ENCODE data around the gene ENPP6.
"Not testable (repeated sequence)": the region's sequence is repeated elsewhere in the genome, so short reads cannot be mapped to it uniquely, and the experiment has no call there.

Gene ENPP6

GRCh38 chr4:184235526-184235925, 17.9 kb upstream of the ENPP6 start:
- DNase-seq (ENCODE audit: low read depth in 2 of 2): no peak

GRCh38 chr4:184234155-184234554, 16.5 kb upstream of the ENPP6 start:
- no peak for DNase-seq (ENCODE audit: low read depth in 2 of 2)

- DNase-seq (ENCODE audit: low read depth in 2 of 2): no peak
Observed at GRCh38 chr4:184232975-184233374, 15.3 kb upstream of the ENPP6 start.

GRCh38 chr4:184232202-184232601, 14.5 kb upstream of the ENPP6 start:
- DNase-seq (ENCODE audit: low read depth in 2 of 2): no peak

GRCh38 chr4:184231573-184231972, 13.9 kb upstream of the ENPP6 start:
- DNase-seq (ENCODE audit: low read depth in 2 of 2): no peak

GRCh38 chr4:184228056-184228705, 10.5 kb upstream of the ENPP6 start:
- no peak for DNase-seq (ENCODE audit: low read depth in 2 of 2)

GRCh38 chr4:184216515-184216914, 1.2 kb downstream of the ENPP6 start:
- no peak for DNase-seq (ENCODE audit: low read depth in 2 of 2)

- no peak for DNase-seq (ENCODE audit: low read depth in 2 of 2)
Observed at GRCh38 chr4:184215709-184216328, 1.9 kb downstream of the ENPP6 start.

- DNase-seq (ENCODE audit: low read depth in 2 of 2): no peak
Observed at GRCh38 chr4:184214931-184215330, 2.7 kb downstream of the ENPP6 start.

- DNase-seq (ENCODE audit: low read depth in 2 of 2): not testable (repeated sequence)
Observed at GRCh38 chr4:184207734-184208607, 9.7 kb downstream of the ENPP6 start.

GRCh38 chr4:184205243-184205642, 12.4 kb downstream of the ENPP6 start:
- no peak for DNase-seq (ENCODE audit: low read depth in 2 of 2)

- no peak for DNase-seq (ENCODE audit: low read depth in 2 of 2)
Observed at GRCh38 chr4:184203300-184203699, 14.4 kb downstream of the ENPP6 start.

GRCh38 chr4:184201179-184201578, 16.5 kb downstream of the ENPP6 start:
- no peak for DNase-seq (ENCODE audit: low read depth in 2 of 2)

- DNase-seq (ENCODE audit: low read depth in 2 of 2): no peak
Observed at GRCh38 chr4:184200296-184200695, 17.4 kb downstream of the ENPP6 start.

- DNase-seq (ENCODE audit: low read depth in 2 of 2): no peak
Observed at GRCh38 chr4:184199780-184200179, 17.9 kb downstream of the ENPP6 start.

- DNase-seq (ENCODE audit: low read depth in 2 of 2): no peak
Observed at GRCh38 chr4:184198190-184198589, 19.5 kb downstream of the ENPP6 start.

GRCh38 chr4:184197536-184198082, 20.1 kb downstream of the ENPP6 start:
- DNase-seq (ENCODE audit: low read depth in 2 of 2): no peak

GRCh38 chr4:184196730-184197385, 20.8 kb downstream of the ENPP6 start:
- no peak for DNase-seq (ENCODE audit: low read depth in 2 of 2)

- DNase-seq (ENCODE audit: low read depth in 2 of 2): no peak
Observed at GRCh38 chr4:184193556-184194525, 23.8 kb downstream of the ENPP6 start.

GRCh38 chr4:184192933-184193332, 24.7 kb downstream of the ENPP6 start:
- DNase-seq (ENCODE audit: low read depth in 2 of 2): no peak

- DNase-seq (ENCODE audit: low read depth in 2 of 2): no peak
Observed at GRCh38 chr4:184191267-184191666, 26.4 kb downstream of the ENPP6 start.
